Activated CD4-positive, alpha-beta memory T cell treated with anti-CD3 and anti-CD28 coated beads, Interleukin-2, amount 10 ng/mL, durations not matched to agents 7 days and 5 days (primary cell): Measurements from ENCODE around the gene DHDH. TPM values are rescaled to one million over a fixed set of nuclear protein-coding genes. Genes with fewer than 3 reads are reported as not detected.
A peak's percentile ranks its signal among the peaks of the same experiment; 100 is the strongest.
"Not testable (repeated sequence)": the region's sequence is repeated elsewhere in the genome, so short reads cannot be mapped to it uniquely, and the experiment has no call there.

ENCODE experiments used
- CTCF ChIA-PET: fragments of 350-600 bp; sonication (Branson Sonifier 250); formaldehyde crosslinking; loops from one replicate; lab custom pipeline; 2021; ENCODE audit warnings: antibody characterized with exemption, inconsistent platforms; lab: Charles Lee
- POLR2A ChIA-PET: fragments of 350-600 bp; sonication (Branson Sonifier 250); formaldehyde crosslinking; loops from one replicate; lab custom pipeline; 2021; ENCODE audit warnings: antibody characterized with exemption; lab: Charles Lee
- DNase-seq: peaks from one replicate; pipeline ENCODE4 v3.0.0-alpha.2; 2020
- H3K27ac Mint-ChIP-seq: one replicate; pipeline ENCODE4 v1.8.0; 2021; ENCODE audit warnings: mild to moderate bottlenecking, mixed read lengths
- H3K27me3 Mint-ChIP-seq: one replicate; pipeline ENCODE4 v1.8.0; 2021; ENCODE audit warnings: mixed read lengths
- H3K36me3 Mint-ChIP-seq: one replicate; pipeline ENCODE4 v1.8.0; 2021; ENCODE audit warnings: low read depth, mixed read lengths
- H3K4me1 Mint-ChIP-seq: one replicate; pipeline ENCODE4 v1.8.0; 2021; ENCODE audit warnings: mixed read lengths
- H3K4me3 Mint-ChIP-seq: one replicate; pipeline ENCODE4 v1.8.0; 2021; ENCODE audit warnings: mild to moderate bottlenecking, mixed read lengths
- H3K9me3 Mint-ChIP-seq: one replicate; pipeline ENCODE4 v1.8.0; 2021; ENCODE audit warnings: mixed read lengths
- total RNA-seq, 2 experiments: library from RNA; stranded (reverse); gene quantifications; one replicate each; pipeline ENCODE4 v1.2.3, GENCODE V29; 2021

Gene DHDH
- 1 to 10 TPM; 1.6 to 2.9 TPM for total RNA-seq

DNA sequence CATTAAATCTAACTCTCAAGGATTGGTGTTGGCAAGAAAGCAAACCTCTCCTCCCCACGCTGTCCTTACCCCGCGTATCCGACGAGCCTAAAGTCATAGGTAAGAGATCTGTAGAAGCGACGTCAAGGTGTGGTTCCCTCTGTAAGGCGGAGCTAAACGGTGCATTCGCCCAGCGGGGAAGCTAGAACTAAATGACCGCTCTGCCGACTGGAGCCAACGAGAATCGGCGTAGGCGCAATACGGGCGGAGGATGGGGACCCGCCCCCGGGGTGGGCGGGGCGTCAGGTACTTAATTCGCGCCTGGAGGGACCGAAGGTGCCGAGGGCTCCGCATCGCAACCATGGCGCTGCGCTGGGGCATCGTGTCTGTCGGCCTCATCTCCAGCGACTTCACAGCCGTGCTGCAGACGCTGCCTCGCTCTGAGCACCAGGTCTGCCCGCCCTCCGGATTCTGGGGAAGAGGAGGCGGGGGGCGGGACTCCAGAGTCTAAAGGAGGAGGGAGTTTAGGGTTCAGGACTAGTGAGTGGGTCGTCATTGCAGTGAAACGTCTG, at the start of gene DHDH:
Gene DHDH (plus strand): TSS at position 318 of the 551 bp plus-strand sequence. CDS start 23 bp downstream, at position 341.
- peaks cover 3% of the 10 kb centered on the region for H3K27me3 Mint-ChIP-seq
- peak; percentile 88 for DNase-seq
- peak within 1 kb of the TSS; percentile 75 for H3K4me3 Mint-ChIP-seq
- no peaks in the 10 kb centered on the region for H3K9me3 Mint-ChIP-seq
- peaks cover 20% of the 10 kb centered on the region for H3K4me1 Mint-ChIP-seq
- H3K36me3 Mint-ChIP-seq = peaks cover 2% of the 10 kb centered on the region
- CTCF ChIA-PET = interaction anchor here (1.2 to 2.2 kb wide), 8 partner anchors 33 to 138 kb away, joined by 3 to 13 read pairs (median 5); partner anchors contain the start of genes GYS1, NUCB1 and RUVBL2
- H3K27ac Mint-ChIP-seq = peak within 1 kb of the TSS; percentile 36
- POLR2A ChIA-PET = interaction anchor here (0.7 to 1.9 kb wide), 9 partner anchors 18 to 127 kb away, joined by 3 to 16 read pairs (median 4); partner anchors contain the start of genes BAX, GYS1, NUCB1 and PPP1R15A

GRCh38 chr19:48883726-48884125, 49.8 kb upstream of the DHDH start:
- H3K4me1 Mint-ChIP-seq = peaks cover 1% of the 10 kb centered on the region
- DNase-seq = no peak
- H3K9me3 Mint-ChIP-seq = peaks cover 2% of the 10 kb centered on the region
- CTCF ChIA-PET = no interaction called here
- no peaks in the 10 kb centered on the region for H3K27me3 Mint-ChIP-seq
- H3K36me3 Mint-ChIP-seq = peaks cover 16% of the 10 kb centered on the region
- H3K27ac Mint-ChIP-seq = no peak overlapping the region
- POLR2A ChIA-PET = no interaction called here
- H3K4me3 Mint-ChIP-seq = no peak overlapping the region

DNA sequence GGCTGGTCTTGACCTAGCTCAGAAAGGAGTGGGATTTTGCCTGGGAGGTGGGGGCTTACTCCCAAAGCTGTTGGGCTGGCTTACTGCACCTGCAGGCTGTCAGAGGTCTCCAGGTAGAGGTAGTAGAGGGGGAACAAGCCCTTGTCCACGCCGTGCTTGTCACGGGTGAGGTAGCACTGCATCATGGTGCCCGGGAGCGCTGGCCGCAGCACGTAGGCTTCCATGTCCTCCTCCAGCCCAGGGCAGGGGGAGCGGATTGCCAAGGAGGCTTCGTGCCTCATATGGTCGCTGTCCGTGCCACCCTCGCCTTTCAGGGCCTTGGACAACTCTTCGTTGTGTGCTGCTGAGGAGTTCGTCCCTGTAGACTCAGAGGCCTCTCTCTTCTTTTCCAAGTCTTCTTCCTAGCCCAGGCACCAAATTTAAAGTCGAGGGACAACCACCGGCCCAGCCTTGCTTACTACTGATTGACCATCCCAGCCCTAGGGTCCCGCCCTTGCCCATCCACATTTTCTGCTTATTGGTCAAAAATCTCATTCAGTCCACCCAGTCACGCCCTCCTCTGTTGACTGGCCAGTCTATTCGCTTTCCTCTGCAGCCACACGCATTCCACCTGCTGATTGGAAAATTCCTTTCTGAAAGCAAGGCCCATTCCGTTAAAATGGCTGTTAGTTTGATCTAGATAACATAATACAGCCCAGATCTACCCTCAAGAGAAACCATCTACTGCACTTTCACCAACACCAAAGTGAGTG, 45.5 kb upstream of the DHDH start:
- Mint-ChIP-seq H3K27ac (no peak overlapping the region), H3K36me3 (no peaks in the 10 kb centered on the region), H3K4me3 (no peak overlapping the region), H3K4me1 (peaks cover 7% of the 10 kb centered on the region), H3K27me3 (peaks cover 9% of the 10 kb centered on the region), H3K9me3 (no peaks in the 10 kb centered on the region)
- ChIA-PET CTCF (no interaction called here), POLR2A (interaction anchor here (0.9 to 2.5 kb wide), 3 partner anchors 9 to 16 kb away, joined by 3 to 6 read pairs (median 5); no protein-coding TSS in a partner anchor)
- no peak for DNase-seq

DNA sequence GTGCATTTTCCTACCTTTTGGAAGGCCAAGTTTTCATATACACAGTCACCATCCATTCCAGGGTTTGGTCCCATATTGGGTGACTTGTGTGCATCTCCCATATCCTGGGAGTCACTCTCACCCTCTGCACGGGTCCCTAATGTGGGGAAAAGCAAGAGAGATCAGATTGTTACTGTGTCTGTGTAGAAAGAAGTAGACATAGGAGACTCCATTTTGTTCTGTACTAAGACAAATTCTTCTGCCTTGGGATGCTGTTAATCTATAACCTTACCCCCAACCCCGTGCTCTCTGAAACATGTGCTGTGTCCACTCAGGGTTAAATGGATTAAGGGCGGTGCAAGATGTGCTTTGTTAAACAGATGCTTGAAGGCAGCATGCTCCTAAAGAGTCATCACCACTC, 44.0 kb upstream of the DHDH start:
- CTCF ChIA-PET, H3K36me3 Mint-ChIP-seq, DNase-seq, H3K9me3 Mint-ChIP-seq, H3K4me1 Mint-ChIP-seq, H3K27ac Mint-ChIP-seq, H3K4me3 Mint-ChIP-seq: not testable (repeated sequence)
- peaks cover 12% of the 10 kb centered on the region for H3K27me3 Mint-ChIP-seq
- POLR2A ChIA-PET = interaction anchor here (0.9 kb wide), 1 partner anchor 14 kb away, joined by 4 read pairs; no protein-coding TSS in a partner anchor

DNA sequence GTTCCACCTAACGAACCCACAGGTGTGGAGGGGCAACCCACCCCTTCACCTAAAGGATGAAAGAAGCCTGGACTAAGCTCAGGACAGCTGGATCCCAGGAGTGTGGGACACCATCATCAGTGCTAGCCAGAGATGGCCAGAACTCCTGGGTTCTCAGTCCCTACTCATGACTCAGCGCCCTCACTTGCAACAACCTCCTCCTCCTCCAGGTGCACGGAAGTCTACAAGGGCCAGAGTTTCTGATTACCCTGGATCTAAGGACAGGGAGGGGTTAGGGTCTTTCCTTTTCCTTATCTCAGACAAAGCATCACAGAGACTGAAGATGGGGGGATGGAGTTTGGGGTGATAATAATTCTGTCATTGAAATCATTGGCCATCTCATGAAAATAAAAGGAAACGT, 42.9 kb upstream of the DHDH start:
- Mint-ChIP-seq H3K4me1 (peaks cover 12% of the 10 kb centered on the region), H3K27me3 (peaks cover 22% of the 10 kb centered on the region), H3K4me3 (no peak overlapping the region), H3K36me3 (no peaks in the 10 kb centered on the region), H3K9me3 (no peaks in the 10 kb centered on the region), H3K27ac (no peak overlapping the region)
- ChIA-PET CTCF (no interaction called here), POLR2A (no interaction called here)
- no peak for DNase-seq

DNA sequence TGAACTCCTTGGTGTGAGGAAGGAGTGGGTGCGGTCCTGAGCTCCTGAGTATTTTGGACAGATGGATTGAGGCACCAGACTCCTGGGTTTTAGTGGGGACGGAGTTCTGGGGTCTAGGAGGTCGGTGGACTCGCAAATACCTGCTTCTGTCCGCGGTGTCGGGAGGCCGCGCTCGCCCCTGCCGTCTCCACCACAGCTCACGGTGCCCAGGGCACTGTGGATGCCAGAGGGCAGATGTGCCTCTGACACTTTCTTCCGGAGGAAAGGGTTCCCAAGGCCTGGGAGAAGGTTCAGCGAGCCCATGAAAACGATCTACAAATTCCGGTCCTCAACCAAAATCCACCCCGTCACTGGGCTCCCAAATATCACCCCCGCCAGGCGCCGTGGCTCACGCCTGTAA, 38.3 kb upstream of the DHDH start:
- no peak overlapping the region for H3K4me3 Mint-ChIP-seq

GRCh38 chr19:48896191-48896720, 37.2 kb upstream of the DHDH start:
- Mint-ChIP-seq H3K4me3 (no peak overlapping the region), H3K9me3 (no peaks in the 10 kb centered on the region), H3K27me3 (peaks cover 19% of the 10 kb centered on the region), H3K36me3 (peaks cover 10% of the 10 kb centered on the region), H3K4me1 (peaks cover 30% of the 10 kb centered on the region), H3K27ac (no peak overlapping the region)
- ChIA-PET CTCF (interaction anchor here (0.8 to 1.3 kb wide), 3 partner anchors 49 to 97 kb away, joined by 3 read pairs; partner anchors contain the start of genes GYS1 and RUVBL2), POLR2A (interaction anchor here (1.0 to 5.2 kb wide), 2 partner anchors 15 to 21 kb away, joined by 5 to 43 read pairs; partner anchors contain the start of gene PPP1R15A)
- DNase-seq = peak; percentile 29

More for the DNA sequence above, 38.3 kb upstream of the DHDH start:
- Mint-ChIP-seq H3K4me1 (peaks cover 26% of the 10 kb centered on the region), H3K36me3 (peaks cover 2% of the 10 kb centered on the region), H3K27me3 (peaks cover 22% of the 10 kb centered on the region), H3K9me3 (no peaks in the 10 kb centered on the region), H3K27ac (no peak overlapping the region)
- ChIA-PET CTCF (interaction anchor here (0.8 kb wide), 1 partner anchor 52 kb away, joined by 3 read pairs; no protein-coding TSS in a partner anchor), POLR2A (interaction anchor here (1.0 to 5.2 kb wide), 3 partner anchors 14 to 20 kb away, joined by 5 to 43 read pairs (median 7); partner anchors contain the start of gene PPP1R15A)
- no peak for DNase-seq

DNA sequence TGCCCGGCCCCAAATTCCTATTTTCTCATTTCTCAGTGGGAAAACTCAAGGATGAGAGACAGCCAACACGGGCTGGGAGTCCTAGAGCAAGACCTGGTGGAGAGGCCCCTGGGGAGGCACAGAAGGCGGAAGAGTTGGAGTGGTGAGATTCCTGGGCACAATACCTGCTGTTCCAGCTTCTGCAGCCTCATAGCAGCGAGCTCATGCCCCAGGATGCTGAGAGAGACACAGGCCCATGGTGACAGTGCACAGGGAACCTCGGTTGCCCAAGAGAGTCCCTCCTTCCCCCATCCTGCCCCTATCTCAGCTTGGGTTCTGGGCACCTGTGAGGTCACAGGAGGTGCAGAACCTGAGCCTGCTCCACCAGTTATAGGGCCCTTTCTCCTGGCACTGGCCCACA, 36.3 kb upstream of the DHDH start:
- peaks cover 16% of the 10 kb centered on the region for H3K36me3 Mint-ChIP-seq
- no peak for DNase-seq
- peaks cover 17% of the 10 kb centered on the region for H3K27me3 Mint-ChIP-seq
- H3K4me3 Mint-ChIP-seq = no peak overlapping the region
- H3K4me1 Mint-ChIP-seq = peaks cover 32% of the 10 kb centered on the region
- H3K27ac Mint-ChIP-seq = no peak overlapping the region
- H3K9me3 Mint-ChIP-seq = no peaks in the 10 kb centered on the region
- POLR2A ChIA-PET = interaction anchor here (5.2 kb wide), 1 partner anchor 22 kb away, joined by 43 read pairs; the partner anchor contains the start of gene PPP1R15A
- CTCF ChIA-PET = interaction anchor here (1.3 kb wide), 1 partner anchor 50 kb away, joined by 3 read pairs; no protein-coding TSS in a partner anchor

- H3K27ac Mint-ChIP-seq = peak overlapping the region; percentile 59
- CTCF ChIA-PET = interaction anchor here (1.0 to 2.3 kb wide), 11 partner anchors 12 to 104 kb away, joined by 3 to 21 read pairs (median 5); partner anchors contain the start of genes GYS1, PPP1R15A and RUVBL2
- DNase-seq, H3K9me3 Mint-ChIP-seq, H3K4me3 Mint-ChIP-seq: not testable (repeated sequence)
- peaks cover 42% of the 10 kb centered on the region for H3K4me1 Mint-ChIP-seq
- H3K27me3 Mint-ChIP-seq = peaks cover 11% of the 10 kb centered on the region
- POLR2A ChIA-PET = interaction anchor here (0.8 to 4.8 kb wide), 11 partner anchors 13 to 94 kb away, joined by 3 to 125 read pairs (median 9); partner anchors contain the start of genes DHDH, FTL, GYS1 and PPP1R15A
- H3K36me3 Mint-ChIP-seq = peaks cover 28% of the 10 kb centered on the region
Observed at GRCh38 chr19:48899386-48899749, 34.1 kb upstream of the DHDH start.

DNA sequence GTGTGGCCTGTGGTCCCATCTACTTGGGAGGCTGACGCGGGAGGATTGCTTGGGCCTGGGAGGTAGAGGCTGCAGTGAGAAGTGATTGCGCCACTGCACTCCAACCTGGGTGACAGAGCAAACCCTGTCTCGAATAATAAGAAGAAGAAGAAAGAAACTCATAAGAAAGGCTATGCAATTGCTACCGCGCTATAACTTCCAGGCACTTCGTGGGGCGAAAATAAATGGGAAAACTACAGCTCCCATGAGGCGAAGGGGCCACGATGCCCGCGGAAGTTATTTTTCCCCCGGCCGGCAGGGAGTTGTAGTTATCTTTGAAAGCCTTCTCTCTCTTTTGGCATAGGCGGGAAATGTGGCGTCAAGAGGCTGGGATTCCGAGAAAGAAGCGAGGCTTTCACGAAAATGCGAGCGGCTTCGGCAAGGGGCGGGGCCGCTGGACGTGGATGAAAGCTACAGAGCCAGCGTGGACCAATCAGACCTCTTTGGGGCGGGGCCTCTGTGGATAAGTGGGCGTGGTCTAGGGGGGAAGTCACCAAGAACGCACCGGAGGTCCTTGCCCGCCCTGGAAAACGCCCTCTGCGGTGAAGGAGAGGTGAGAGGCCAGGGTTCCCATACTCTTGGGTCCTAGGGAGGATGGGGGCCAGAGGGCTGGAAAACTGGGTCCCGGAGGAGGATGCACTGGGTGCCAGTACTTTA, 33.6 kb upstream of the DHDH start, which contains the start of gene NUCB1:
Gene NUCB1 (plus strand): TSS at position 532 of the 696 bp plus-strand sequence. CDS start 485 bp downstream, outside the sequence.
- ChIA-PET CTCF (interaction anchor here (0.9 to 2.3 kb wide), 13 partner anchors 11 to 112 kb away, joined by 3 to 21 read pairs (median 4); partner anchors contain the start of genes DHDH, GYS1, PPP1R15A and RUVBL2), POLR2A (interaction anchor here (0.8 to 4.8 kb wide), 14 partner anchors 14 to 94 kb away, joined by 3 to 125 read pairs (median 8); partner anchors contain the start of genes BAX, BCAT2, DHDH and FTL)
- Mint-ChIP-seq H3K27ac (peak within 1 kb of the TSS; percentile 94), H3K4me3 (peak within 1 kb of the TSS; percentile 96), H3K36me3 (peaks cover 34% of the 10 kb centered on the region), H3K27me3 (peaks cover 6% of the 10 kb centered on the region), H3K4me1 (peaks cover 39% of the 10 kb centered on the region), H3K9me3 (no peaks in the 10 kb centered on the region)
- DNase-seq = peak; percentile 100

- H3K27me3 Mint-ChIP-seq = no peaks in the 10 kb centered on the region
- DNase-seq = peak; percentile 37
- CTCF ChIA-PET = interaction anchor here (0.6 to 2.3 kb wide), 17 partner anchors 10 to 117 kb away, joined by 3 to 21 read pairs (median 4); partner anchors contain the start of genes DHDH, GYS1, PPP1R15A and RUVBL2
- H3K9me3 Mint-ChIP-seq = no peaks in the 10 kb centered on the region
- POLR2A ChIA-PET = interaction anchor here (0.7 to 4.8 kb wide), 21 partner anchors 10 to 176 kb away, joined by 3 to 125 read pairs (median 4); partner anchors contain the start of genes BAX, BCAT2, DHDH and FTL
- H3K4me1 Mint-ChIP-seq = peaks cover 36% of the 10 kb centered on the region
- peak overlapping the region; percentile 94 for H3K27ac Mint-ChIP-seq
- peaks cover 41% of the 10 kb centered on the region for H3K36me3 Mint-ChIP-seq
- H3K4me3 Mint-ChIP-seq = peak overlapping the region; percentile 96
Observed at GRCh38 chr19:48900477-48901406, 32.8 kb upstream of the DHDH start.
